ENCODE data around the gene NIT2. TPM values are rescaled to one million over a fixed set of nuclear protein-coding genes. Genes with fewer than 3 reads are reported as not detected.
A peak's percentile ranks its signal among the peaks of the same experiment; 100 is the strongest.

NIT2 gene
- total and polyA plus RNA-seq, 2 experiments from 2014 or later = 35.4 to 67.4 TPM

GRCh38 chr3:100354850-100355249 lies 20.3 kb downstream of the NIT2 start:
- Histone ChIP-seq H3K27me3 (no peaks in the 10 kb centered on the region), H3K4me1 (ENCODE audit: low read depth) (no peaks in the 10 kb centered on the region), H3K4me3 (no peak overlapping the region), H3K36me3 (peaks cover 28% of the 10 kb centered on the region), H3K27ac (no peak overlapping the region), H3K9me3 (ENCODE audit: low read depth) (no peaks in the 10 kb centered on the region)
- TF ChIP-seq CTCF (IDR thresholded peaks at IDR 0.05; ENCODE audit: low read depth, low read length) = no peak
- DNase-seq (ENCODE audit: low read depth in 1 of 2, low spot score in 1 of 2) = peak in 1 of 2 donors; percentile 48

GRCh38 chr3:100358413-100358812 lies 23.9 kb downstream of the NIT2 start:
- Histone ChIP-seq H3K4me1 (ENCODE audit: low read depth) (no peaks in the 10 kb centered on the region), H3K27ac (no peak overlapping the region), H3K4me3 (no peak overlapping the region), H3K36me3 (peaks cover 22% of the 10 kb centered on the region), H3K27me3 (no peaks in the 10 kb centered on the region), H3K9me3 (ENCODE audit: low read depth) (no peaks in the 10 kb centered on the region)
- no peak for TF ChIP-seq CTCF (IDR thresholded peaks at IDR 0.05; ENCODE audit: low read depth, low read length)
- DNase-seq (ENCODE audit: low read depth in 1 of 2, low spot score in 1 of 2) = no peak

GRCh38 chr3:100359035-100359434 lies 24.5 kb downstream of the NIT2 start:
- no peaks in the 10 kb centered on the region for H3K9me3 ChIP-seq (ENCODE audit: low read depth)
- H3K27ac ChIP-seq = no peak overlapping the region
- H3K4me3 ChIP-seq = no peak overlapping the region
- TF ChIP-seq CTCF (IDR thresholded peaks at IDR 0.05; ENCODE audit: low read depth, low read length) = no peak
- no peak for DNase-seq (ENCODE audit: low read depth in 1 of 2, low spot score in 1 of 2)
- H3K4me1 ChIP-seq (ENCODE audit: low read depth) = no peaks in the 10 kb centered on the region
- H3K36me3 ChIP-seq = peaks cover 28% of the 10 kb centered on the region
- no peaks in the 10 kb centered on the region for H3K27me3 ChIP-seq

GRCh38 chr3:100360757-100361496 lies 26.4 kb downstream of the NIT2 start:
- Histone ChIP-seq H3K27ac (no peak overlapping the region), H3K9me3 (ENCODE audit: low read depth) (no peaks in the 10 kb centered on the region), H3K36me3 (peaks cover 33% of the 10 kb centered on the region), H3K27me3 (no peaks in the 10 kb centered on the region), H3K4me1 (ENCODE audit: low read depth) (no peaks in the 10 kb centered on the region), H3K4me3 (no peak overlapping the region)
- no peak for DNase-seq (ENCODE audit: low read depth in 1 of 2, low spot score in 1 of 2)
- TF ChIP-seq CTCF (IDR thresholded peaks at IDR 0.05; ENCODE audit: low read depth, low read length) = no peak

GRCh38 chr3:100361897-100362296 lies 27.3 kb downstream of the NIT2 start:
- no peaks in the 10 kb centered on the region for H3K9me3 ChIP-seq (ENCODE audit: low read depth)
- H3K27ac ChIP-seq = no peak overlapping the region
- TF ChIP-seq CTCF (IDR thresholded peaks at IDR 0.05; ENCODE audit: low read depth, low read length) = no peak

More at GRCh38 chr3:100361897-100362296, 27.3 kb downstream of the NIT2 start:
- no peaks in the 10 kb centered on the region for H3K4me1 ChIP-seq (ENCODE audit: low read depth)
- no peak for DNase-seq (ENCODE audit: low read depth in 1 of 2, low spot score in 1 of 2)
- H3K27me3 ChIP-seq = no peaks in the 10 kb centered on the region
- no peak overlapping the region for H3K4me3 ChIP-seq
- H3K36me3 ChIP-seq = peaks cover 37% of the 10 kb centered on the region

Measured in cardiac muscle cell (in vitro differentiated cells and primary cell).